HG02870 (cell line): ENCODE data around the gene TMOD2.

Experiments
- ATAC-seq: cut with Tn5 transposase; IDR thresholded peaks from one replicate; pipeline ENCODE4 v1.9.1; 2021; ENCODE audit warnings: mild to moderate bottlenecking, moderate library complexity; ENCODE audit not compliant: unreplicated experiment

The TMOD2 gene

GRCh38 chr15:51750792-51751696, at the start of gene TMOD2:
Gene TMOD2, plus strand, starts transcription at chr15:51751597. Its CDS starts 14,845 bp downstream, at chr15:51766442.
- peak; percentile 69 for ATAC-seq

DNA sequence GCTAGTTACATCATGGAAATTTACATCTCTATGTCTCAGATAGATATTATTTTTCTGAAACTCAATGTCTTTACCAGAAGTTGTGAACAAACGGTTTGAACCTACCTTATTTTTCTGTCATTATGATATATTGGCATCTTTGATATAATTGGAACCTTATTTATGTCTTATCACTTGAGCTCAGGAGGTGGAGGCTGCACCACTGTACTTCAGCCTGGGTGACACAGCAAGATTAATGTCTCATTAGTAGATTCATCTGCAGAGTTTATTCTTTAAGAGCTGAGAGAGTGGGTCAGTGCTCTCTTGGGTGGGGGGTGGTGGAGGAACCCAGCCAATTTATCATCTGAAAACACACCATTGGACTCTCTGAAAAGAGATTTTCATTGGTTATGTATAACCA, 48.7 kb upstream of the TMOD2 start:
- ATAC-seq: no peak

- no peak for ATAC-seq
These were observed 45.1 kb upstream of the TMOD2 start for GRCh38 chr15:51706291-51706690.

DNA sequence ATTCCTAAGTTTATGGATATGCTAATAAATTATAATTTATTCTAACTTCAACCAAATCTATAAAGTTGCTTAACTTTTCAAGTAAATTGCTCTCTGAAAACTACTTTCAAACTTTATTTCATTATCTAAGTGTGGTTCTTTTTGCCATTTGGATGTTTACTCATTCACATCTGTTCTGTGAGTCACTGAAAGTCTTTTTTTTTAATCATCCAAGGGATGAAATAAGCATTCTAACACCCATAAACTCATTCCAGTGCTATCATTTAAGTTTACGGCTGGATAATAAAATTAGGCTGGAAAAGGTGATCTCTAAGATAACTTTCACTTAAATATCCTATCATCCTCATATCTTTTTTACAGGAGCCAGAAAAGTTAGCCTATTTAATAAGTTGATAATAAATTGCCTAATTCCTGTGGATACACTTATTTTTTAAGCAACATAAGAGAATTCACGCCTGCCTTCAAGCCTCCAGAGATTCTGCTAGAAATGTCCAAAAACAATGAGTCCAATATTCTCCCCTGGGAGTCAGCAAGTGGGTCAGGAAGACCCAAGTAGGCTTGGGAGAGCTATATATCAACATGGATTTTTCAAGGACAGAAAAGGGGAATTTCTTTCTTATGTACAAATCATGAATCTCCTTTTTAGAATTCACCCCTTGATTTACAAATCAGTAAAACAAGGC, 44.3 kb upstream of the TMOD2 start:
- no peak for ATAC-seq

- no peak for ATAC-seq
These were observed 43.4 kb upstream of the TMOD2 start for GRCh38 chr15:51708013-51708412.

DNA sequence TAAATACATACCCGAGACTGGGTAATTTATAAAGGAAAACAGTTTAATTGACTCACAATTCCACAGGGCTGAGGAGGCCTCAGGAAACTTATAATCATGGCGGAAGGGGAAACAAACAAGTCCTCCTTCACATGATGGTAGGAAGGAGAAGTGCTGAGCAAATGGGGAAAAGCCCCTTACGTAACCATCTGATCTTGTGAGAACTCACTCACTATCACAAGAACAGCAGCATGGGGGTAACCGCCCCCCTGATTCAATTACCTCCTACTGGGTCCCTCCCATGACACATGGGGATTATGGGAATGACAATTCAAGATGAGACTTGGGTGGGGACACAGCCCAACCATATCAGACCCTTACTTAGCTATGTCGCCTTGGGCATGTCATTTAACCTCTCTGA, 42.4 kb upstream of the TMOD2 start:
- ATAC-seq: no peak

DNA sequence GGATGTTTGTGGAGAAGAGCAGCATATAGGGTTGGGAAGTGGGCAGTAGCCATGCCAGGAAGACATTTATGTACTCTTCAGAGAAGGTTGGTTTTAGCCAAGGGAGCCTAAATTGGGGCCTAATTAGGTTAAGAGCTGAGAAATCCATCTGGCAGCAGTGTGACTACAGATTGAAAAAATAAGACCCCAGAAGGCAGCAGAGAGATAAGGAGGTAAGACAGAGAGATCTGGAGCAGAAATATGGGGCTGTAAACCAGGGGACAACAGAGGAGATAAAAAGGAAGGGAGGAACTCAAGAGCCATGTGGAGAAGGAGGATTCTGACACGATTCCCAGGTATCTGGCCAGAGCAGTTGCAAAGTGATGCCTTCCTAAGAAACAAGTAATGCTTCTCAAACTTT, 37.2 kb upstream of the TMOD2 start:
- no peak for ATAC-seq

DNA sequence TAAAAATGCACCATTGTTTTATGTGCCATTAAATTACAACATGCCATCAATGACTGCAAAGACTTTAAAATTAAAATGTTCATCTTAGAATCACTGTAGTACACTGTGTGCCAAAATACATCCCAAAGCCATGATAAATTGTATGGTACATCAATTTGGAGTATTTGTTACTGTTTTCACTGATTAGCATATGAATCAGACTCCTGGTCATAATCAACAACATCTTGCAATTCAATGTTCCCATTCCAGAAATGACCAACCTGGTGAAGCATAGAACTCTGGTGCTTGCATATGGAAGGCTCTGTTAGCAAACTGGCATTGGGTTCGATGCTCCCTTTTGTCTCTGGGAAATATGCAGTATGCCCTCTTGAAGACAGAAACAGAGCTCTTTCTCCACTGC, 36.5 kb upstream of the TMOD2 start:
- ATAC-seq: no peak

DNA sequence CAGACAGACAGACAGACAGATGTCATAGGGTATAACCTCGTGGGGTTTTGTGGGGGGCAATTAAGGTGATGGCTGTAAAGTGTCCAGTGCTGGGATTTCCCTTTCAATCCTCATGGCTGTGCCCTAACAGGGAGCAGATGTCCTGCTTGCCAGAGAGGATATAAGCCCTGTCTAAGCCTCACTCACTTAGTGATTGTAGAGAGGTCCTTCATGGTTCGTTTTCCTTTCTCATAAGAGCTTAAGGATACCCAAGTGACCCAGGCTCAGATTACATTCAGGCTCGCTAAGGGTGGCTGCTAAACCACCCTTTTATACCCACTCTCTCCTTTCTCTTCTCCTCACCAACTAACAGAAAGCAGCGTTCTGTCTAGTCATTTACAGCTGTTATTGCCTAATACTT, 33.2 kb upstream of the TMOD2 start:
- ATAC-seq: no peak

- no peak for ATAC-seq
These were observed 32.7 kb upstream of the TMOD2 start for GRCh38 chr15:51718746-51719145.

DNA sequence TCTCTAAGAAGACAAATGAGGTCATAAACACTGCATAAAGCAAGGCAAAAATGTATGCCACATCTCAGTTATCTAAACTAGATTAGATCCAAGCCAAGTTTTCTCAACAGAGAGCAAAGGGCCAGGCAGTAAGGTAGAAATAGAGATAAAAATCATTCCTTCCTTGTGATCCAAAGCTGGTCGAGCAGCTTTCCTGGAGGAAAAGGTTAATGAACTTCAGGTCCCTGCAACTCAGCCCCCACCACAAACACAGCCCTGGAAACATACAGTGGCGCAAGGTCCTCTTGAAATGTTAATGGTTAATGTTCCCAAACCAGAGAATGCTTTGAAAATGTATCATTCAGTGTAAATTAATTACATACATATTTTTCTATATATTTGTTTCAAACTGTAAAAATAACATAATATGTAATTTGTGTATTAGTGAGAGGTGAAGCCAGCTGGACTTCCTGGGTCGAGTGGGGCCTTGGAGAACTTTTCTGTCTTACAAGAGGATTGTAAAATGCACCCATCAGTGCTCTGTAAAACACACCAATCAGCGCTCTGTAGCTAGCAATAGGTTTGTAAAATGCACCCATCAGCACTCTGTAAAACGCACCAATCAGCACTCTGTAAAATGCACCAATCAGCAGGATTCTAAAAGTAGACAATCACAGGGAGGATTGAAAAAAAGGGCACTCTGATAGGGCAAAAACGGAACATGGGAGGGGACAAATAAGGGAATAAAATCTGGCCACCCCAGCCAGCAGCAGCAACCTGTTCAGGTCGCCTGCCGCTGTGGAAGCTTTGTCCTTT, 31.0 kb upstream of the TMOD2 start:
- no peak for ATAC-seq

GRCh38 chr15:51721199-51721960, 30.0 kb upstream of the TMOD2 start:
- no peak for ATAC-seq

DNA sequence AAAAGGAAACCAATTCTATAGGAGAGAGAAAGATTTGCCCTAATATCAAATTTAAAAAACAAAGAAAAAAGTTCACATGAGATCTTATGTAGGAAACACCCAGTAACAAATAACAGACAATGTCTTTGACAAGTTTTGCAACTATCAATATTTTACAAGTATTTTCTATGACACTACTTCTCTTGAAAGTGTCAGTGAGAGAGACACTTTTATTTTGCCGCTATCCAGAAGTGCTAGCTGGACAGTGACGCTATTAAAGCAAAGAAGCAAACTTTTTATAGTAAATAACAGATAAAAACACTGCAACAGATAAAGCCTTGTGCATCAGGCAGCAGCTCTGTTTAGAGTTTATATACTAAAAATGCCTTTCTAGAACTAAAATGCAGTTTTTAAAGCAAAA, 27.2 kb upstream of the TMOD2 start:
- ATAC-seq: no peak

DNA sequence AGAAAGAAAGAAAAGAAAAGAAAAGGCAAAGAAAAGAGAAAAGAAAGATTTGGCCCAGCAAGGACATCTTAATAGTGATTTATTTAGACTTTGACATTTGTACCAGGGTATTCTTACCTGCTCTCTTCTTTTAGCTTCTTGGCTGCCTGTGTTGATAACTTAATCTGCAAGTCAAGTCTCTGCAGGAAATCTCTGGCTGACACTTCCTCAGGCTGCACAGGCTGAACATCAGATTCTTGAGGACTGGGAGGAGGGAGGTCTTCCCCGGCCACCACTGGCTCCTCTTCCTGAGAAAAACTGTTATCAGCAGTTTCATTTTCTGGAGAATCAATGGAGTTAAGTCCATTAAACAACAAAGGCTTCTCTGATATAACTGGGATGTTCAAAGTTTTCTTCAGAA, 26.7 kb upstream of the TMOD2 start:
- ATAC-seq: no peak

DNA sequence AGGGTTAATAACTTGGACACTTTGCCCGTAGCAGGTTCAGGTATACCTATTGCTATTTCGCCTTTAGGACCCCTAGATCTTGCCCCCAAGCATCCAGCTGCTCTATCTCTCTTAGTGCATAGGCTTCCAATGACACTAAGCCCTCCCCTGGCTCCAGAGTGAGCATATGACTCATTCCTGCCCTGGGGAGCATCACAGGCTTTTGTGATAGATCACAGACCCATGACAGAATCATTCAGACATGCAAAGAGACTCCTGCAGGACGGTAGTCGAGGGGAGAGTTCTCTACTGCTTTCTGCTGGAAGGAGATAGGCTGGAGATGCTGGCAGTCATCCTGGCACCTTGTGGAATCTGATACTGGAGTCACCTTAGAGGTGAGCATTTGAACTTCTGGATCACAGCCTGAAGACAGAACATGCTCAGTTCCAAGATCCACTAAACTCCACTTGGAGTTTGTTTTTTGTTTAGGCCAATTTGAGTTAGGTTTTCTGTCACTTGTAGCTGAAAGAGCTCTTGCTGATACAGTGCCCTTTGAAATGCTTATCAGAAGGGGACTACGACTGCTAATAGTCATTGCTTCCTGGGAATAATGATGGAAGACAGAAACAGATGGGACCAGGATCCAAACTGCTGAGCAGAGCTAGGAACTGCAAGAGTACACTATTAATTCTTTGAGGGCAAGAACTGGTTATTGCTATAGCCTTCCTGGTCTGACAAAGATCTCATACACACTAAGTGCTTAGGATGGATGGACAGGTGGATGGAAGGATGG, 24.9 kb upstream of the TMOD2 start:
- ATAC-seq: peak; percentile 94

- no peak for ATAC-seq
These were observed 24.1 kb upstream of the TMOD2 start for GRCh38 chr15:51727141-51727897.

DNA sequence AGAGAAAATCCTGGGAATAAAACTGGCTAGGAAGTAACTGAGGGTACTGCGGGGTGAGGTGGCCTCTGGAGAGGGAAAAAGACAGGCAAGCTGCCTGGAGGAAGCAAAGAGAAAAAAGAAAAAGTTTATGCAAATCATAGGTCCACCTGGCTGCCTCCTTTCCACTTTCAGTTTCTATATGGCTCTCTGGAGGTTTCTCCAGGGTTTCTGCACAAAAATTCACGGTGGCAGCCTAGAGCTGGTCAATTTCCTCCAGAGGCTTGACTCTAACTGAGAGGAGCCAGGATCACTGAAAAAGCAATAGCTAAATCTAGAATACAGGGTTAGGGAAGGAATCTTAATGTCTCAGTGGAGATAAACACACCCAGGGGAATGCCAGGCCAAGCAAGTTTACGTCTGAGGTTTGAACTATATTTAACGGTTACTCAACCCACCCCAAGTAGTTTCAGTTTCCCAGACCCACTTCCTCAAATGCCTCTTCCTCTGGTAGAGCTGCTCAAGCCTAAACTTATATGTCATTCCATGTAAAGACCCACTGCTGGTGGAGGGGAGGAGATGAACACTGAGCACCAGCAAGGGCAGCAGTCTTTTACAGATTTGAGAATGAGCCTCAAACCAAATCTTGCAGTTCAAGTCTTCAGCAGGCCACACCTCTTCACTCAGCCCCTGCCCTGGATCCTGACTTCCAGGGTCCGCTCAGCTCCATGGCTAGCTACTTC, 19.7 kb upstream of the TMOD2 start:
- ATAC-seq: peak; percentile 52

- ATAC-seq: no peak
These were observed 18.8 kb upstream of the TMOD2 start for GRCh38 chr15:51732646-51733045.
